Activated T-helper 17 cell treated with anti-CD3 and anti-CD28 coated beads, Interleukin-2, amount 50 U/mL, for 72 hours (primary cell): ENCODE results near the gene RAB11FIP5. TPM values are rescaled to one million over a fixed set of nuclear protein-coding genes. Genes with fewer than 3 reads are reported as not detected.

Experiments used
- ATAC-seq: fragments of 150-1000 bp; cut with Tn5 transposase; replicated peaks from 2 replicates; pipeline ENCODE4 v1.10.0; 2021; ENCODE audit warnings: mild to moderate bottlenecking, moderate library complexity
- H3K27ac Mint-ChIP-seq: one replicate; pipeline ENCODE4 v1.8.0; 2022; ENCODE audit warnings: mixed read lengths
- H3K27me3 Mint-ChIP-seq: one replicate; pipeline ENCODE4 v1.8.0; 2022; ENCODE audit warnings: mixed read lengths
- H3K36me3 Mint-ChIP-seq: one replicate; pipeline ENCODE4 v1.8.0; 2022; ENCODE audit warnings: low read depth, mild to moderate bottlenecking, mixed read lengths
- H3K4me1 Mint-ChIP-seq: one replicate; pipeline ENCODE4 v1.8.0; 2022; ENCODE audit warnings: mixed read lengths
- H3K4me3 Mint-ChIP-seq: one replicate; pipeline ENCODE4 v1.8.0; 2022; ENCODE audit warnings: mild to moderate bottlenecking, mixed read lengths
- H3K9me3 Mint-ChIP-seq: one replicate; pipeline ENCODE4 v1.8.0; 2022; ENCODE audit warnings: mixed read lengths
- total RNA-seq, 2 donors: library from RNA; stranded (reverse); gene quantifications; one replicate each; pipeline ENCODE4 v1.2.3, GENCODE V29; 2022

Gene RAB11FIP5
- total RNA-seq, 2 donors from 2014 or later = 15.5 to 29.9 TPM

DNA sequence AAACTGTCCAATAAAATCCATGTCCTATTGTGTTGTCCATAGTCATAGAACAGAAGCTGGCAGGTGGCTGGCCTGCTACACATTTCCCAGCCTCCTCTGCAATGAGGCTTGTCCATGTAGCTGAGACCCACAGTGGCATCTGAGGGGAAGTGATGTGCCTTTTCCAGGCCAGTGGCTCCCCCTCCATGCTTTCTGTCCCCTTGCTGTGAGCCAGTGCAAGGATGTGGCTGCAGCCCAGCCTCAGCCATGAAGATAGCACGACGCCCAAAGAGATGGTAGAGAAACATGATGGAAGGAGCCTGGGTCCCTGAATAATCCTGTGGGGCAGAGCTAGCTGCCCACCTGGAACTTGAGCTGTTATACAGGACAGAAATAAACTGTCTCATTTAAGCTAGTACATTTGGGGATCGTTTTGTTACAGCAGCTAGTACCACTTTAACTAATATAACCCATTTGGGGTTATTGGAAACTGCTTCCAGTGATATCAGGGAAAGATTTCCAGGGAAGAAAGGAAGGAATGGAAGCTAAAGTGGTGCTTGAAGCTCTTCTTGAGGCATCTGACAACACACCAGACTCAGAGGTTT, 81.6 kb downstream of the RAB11FIP5 start:
- H3K27ac Mint-ChIP-seq = no peak overlapping the region
- no peaks in the 10 kb centered on the region for H3K36me3 Mint-ChIP-seq
- no peaks in the 10 kb centered on the region for H3K9me3 Mint-ChIP-seq
- no peaks in the 10 kb centered on the region for H3K4me1 Mint-ChIP-seq
- no peak overlapping the region for H3K4me3 Mint-ChIP-seq
- no peak for ATAC-seq
- H3K27me3 Mint-ChIP-seq = no peaks in the 10 kb centered on the region

DNA sequence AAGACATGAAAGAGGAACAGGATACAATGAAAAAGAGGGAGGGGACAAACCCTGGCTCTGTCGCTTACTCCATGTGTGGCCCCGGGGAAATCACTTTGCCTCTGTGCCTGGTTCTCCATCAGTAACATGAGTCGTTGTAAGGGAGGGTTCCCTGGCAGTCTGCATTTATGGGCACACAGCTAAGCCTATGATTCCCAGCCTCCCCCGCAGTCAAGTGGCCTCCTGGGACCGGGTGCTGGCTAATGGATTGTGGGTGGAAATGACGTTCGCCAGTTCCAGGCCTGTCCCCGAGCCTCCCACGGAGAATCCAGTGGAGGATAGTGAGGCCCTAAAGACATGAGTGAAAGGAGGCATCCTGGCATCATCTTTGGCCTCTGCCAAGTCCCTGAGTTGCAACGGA, 83.9 kb downstream of the RAB11FIP5 start:
- H3K9me3 Mint-ChIP-seq = no peaks in the 10 kb centered on the region
- no peaks in the 10 kb centered on the region for H3K36me3 Mint-ChIP-seq
- no peak overlapping the region for H3K27ac Mint-ChIP-seq
- ATAC-seq = no peak
- H3K27me3 Mint-ChIP-seq = no peaks in the 10 kb centered on the region
- H3K4me3 Mint-ChIP-seq = no peak overlapping the region
- H3K4me1 Mint-ChIP-seq = no peaks in the 10 kb centered on the region

DNA sequence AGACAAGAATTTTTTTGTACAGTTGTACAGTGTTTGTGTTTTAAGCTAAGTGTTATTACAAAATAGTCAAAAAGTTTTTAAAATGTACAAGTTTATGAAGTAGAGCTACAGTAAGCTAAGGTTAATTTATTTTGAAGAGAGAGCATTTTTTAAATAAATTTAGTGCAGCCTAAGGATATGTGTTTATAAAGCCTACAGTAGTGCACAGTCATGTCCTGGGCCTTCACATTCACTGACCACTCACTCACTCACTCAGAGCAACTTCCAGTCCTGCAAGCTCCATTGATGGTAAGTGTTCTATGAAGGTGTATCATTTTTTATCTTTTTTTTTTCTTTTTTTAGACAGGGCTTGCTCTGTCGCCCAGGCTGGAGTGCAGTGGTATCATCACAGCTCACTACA, 85.4 kb downstream of the RAB11FIP5 start:
- H3K4me3 Mint-ChIP-seq = no peak overlapping the region
- no peak for ATAC-seq
- no peaks in the 10 kb centered on the region for H3K4me1 Mint-ChIP-seq
- no peak overlapping the region for H3K27ac Mint-ChIP-seq
- no peaks in the 10 kb centered on the region for H3K27me3 Mint-ChIP-seq
- H3K36me3 Mint-ChIP-seq = no peaks in the 10 kb centered on the region
- H3K9me3 Mint-ChIP-seq = no peaks in the 10 kb centered on the region

DNA sequence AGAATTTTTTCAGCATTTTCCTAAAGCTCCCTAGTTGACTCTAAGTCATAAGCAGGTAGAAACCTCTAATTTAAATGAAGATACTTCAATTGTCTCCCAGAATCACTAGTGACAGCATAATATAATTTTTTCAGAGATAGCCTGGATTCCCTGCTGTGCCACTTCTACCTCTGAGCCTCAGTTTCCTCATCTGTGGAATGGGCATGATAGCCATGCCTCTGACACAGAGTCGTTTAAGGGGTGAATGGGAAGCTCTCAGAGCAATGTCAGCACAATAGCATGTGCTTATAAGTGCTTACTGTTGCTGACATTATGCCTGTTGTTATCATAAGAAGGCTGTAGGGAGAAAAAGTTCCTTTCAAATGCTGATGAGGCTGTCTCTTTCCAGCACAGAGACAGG, 89.3 kb downstream of the RAB11FIP5 start:
- Mint-ChIP-seq H3K4me3 (no peak overlapping the region), H3K36me3 (no peaks in the 10 kb centered on the region), H3K27ac (no peak overlapping the region), H3K27me3 (no peaks in the 10 kb centered on the region), H3K9me3 (no peaks in the 10 kb centered on the region), H3K4me1 (no peaks in the 10 kb centered on the region)
- ATAC-seq = no peak

Other genes starting within 250 kb of the RAB11FIP5 start
- gene SPR, start 225.5 kb downstream of the RAB11FIP5 start, total RNA-seq = 10 to 100 TPM in 1 of 2 donors, 1 to 10 TPM in 1; 5.2 to 12.9 TPM
- not detected for gene EMX1, start 195.4 kb downstream of the RAB11FIP5 start, total RNA-seq
- gene SFXN5, start 41.2 kb downstream of the RAB11FIP5 start, total RNA-seq = 10 to 100 TPM in 1 of 2 donors, 1 to 10 TPM in 1; 7.6 to 10.3 TPM
- gene NOTO, start 89.6 kb upstream of the RAB11FIP5 start, total RNA-seq = not detected
- gene SMYD5, start 101.3 kb upstream of the RAB11FIP5 start, total RNA-seq = 10 to 100 TPM; 36.5 to 37.6 TPM
- gene PRADC1, start 120.3 kb upstream of the RAB11FIP5 start, total RNA-seq = 10 to 100 TPM in 1 of 2 donors, 1 to 10 TPM in 1; 10.0 to 16.0 TPM
- gene CCT7, start 121.4 kb upstream of the RAB11FIP5 start, total RNA-seq = 100 to 1,000 TPM; 317 to 592 TPM
- gene FBXO41, start 171.5 kb upstream of the RAB11FIP5 start, total RNA-seq = 10 to 100 TPM; 32.2 to 36.3 TPM
- under 1 TPM; 0.11 to 0.29 TPM for gene EGR4, start 180.6 kb upstream of the RAB11FIP5 start, total RNA-seq